ENCODE measurements around the gene ATP2B2.

DNA sequence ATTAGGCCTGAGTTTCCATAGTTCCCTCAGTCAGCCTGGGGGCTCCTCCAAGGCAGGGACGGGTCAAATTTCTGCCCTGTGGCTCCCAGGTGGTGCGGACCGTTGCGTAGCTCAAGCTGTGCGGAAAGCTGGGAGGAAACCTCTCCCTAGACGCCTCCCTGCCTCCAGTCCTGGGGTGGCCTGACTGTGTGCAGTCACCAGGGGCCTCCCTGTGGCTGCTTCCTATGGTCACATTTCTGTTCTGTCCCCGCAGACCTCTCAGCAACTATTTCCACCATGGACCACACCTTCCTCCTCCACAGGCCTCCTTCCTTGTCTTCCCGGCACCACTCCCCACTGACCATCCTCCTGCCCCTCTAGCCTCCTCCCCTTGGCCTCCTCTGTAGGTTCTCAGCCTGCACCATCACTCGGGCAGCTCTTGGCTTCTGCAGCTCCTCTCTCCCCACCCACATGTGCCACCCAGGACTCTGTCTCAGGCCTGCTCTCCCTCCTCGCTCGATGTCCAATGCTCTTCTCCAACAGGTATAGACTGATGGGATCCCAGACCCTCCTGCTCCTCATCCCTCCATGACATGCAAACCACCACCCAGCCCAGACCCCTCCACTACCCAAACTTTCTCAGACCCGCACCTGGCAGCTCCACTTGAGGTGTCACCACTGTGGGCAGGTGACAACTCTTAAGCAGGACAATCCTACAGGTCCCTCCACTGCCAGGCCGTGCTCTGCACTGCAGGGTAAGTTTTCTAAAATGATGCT is 157.6 kb downstream of the ATP2B2 start:
- TF ChIP-seq, protein P1, sequence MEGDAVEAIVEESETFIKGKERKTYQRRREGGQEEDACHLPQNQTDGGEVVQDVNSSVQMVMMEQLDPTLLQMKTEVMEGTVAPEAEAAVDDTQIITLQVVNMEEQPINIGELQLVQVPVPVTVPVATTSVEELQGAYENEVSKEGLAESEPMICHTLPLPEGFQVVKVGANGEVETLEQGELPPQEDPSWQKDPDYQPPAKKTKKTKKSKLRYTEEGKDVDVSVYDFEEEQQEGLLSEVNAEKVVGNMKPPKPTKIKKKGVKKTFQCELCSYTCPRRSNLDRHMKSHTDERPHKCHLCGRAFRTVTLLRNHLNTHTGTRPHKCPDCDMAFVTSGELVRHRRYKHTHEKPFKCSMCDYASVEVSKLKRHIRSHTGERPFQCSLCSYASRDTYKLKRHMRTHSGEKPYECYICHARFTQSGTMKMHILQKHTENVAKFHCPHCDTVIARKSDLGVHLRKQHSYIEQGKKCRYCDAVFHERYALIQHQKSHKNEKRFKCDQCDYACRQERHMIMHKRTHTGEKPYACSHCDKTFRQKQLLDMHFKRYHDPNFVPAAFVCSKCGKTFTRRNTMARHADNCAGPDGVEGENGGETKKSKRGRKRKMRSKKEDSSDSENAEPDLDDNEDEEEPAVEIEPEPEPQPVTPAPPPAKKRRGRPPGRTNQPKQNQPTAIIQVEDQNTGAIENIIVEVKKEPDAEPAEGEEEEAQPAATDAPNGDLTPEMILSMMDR (IDR thresholded peaks at IDR 0.05): no peak
- no peak for TF ChIP-seq POLR2AphosphoS5 (IDR thresholded peaks at IDR 0.05)
